HG02973 (cell line): ENCODE results near the gene HOGA1.
"Not testable (repeated sequence)": the region's sequence is repeated elsewhere in the genome, so short reads cannot be mapped to it uniquely, and the experiment has no call there.

Experiments
- ATAC-seq: cut with Tn5 transposase; IDR thresholded peaks from one replicate; pipeline ENCODE4 v1.9.1; 2021; ENCODE audit warnings: moderate library complexity; ENCODE audit not compliant: unreplicated experiment

Gene HOGA1

DNA sequence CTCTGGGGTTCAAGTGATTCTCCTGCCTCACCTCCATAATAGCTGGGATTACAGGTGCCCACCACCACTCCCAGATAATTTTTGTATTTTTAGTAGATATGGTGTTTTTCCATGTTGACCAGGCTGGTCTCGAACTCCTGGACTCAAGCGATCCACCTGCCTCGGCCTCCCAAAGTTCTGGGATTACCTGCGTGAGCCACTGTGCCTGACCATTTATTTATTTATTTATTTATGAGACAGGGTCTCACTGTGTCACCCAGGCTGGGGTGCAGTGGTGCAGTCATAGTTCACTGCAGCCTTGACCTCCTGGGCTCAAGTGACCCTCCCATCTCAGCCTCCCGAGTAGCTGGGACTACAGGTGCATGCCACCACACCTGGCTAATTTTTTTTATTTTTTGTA, 29.9 kb upstream of the HOGA1 start:
- not testable (repeated sequence) for ATAC-seq

DNA sequence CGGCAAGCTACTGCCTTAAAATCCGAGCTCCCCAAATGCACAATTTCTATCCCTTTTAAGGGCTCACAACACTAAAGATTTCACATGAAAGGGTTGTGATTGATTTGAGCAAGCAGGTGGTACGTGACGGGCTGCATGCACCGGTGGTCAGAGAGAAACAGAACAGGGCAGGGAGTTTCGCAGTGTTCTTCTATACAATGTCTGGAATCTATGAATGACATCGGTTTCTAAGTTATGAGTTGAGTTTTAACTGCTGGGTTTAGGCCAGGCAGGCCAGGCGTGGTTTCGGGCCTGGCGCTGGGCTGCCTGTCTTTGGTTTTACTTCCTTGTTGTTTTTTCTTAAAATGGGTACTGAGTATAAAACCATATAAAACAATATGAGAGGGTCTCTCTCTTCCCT, 28.6 kb upstream of the HOGA1 start:
- not testable (repeated sequence) for ATAC-seq

DNA sequence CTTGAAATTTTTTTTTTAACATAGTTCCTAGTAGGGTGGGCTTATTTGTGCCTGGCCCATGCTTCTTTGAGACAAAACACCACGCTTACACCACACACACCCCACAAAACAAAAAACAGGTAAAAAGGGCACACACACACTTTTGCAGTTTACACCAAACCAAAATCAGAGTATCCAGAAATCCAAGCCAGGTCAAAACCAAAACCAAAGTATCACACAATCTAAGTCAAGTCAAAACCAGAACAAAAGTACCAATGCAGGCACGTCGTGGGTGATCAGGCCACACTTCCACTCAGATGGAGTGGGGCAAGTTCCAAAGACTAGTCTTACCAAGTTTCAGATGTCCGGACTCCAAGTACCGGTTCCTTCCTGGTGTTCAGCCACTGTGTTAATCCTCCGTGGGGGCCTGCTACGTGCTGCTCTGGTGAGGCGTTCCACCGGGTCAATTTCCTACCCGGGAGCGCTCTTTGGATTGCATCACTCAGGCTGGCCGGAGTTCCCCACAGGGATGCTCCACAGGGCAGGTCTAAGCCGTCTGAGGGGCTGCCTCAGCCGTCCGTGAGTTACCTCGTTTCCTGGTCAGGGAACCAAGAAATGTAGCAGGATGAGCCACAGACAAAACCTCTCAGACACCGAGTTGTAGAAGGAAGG, 23.3 kb upstream of the HOGA1 start:
- ATAC-seq = not testable (repeated sequence)

DNA sequence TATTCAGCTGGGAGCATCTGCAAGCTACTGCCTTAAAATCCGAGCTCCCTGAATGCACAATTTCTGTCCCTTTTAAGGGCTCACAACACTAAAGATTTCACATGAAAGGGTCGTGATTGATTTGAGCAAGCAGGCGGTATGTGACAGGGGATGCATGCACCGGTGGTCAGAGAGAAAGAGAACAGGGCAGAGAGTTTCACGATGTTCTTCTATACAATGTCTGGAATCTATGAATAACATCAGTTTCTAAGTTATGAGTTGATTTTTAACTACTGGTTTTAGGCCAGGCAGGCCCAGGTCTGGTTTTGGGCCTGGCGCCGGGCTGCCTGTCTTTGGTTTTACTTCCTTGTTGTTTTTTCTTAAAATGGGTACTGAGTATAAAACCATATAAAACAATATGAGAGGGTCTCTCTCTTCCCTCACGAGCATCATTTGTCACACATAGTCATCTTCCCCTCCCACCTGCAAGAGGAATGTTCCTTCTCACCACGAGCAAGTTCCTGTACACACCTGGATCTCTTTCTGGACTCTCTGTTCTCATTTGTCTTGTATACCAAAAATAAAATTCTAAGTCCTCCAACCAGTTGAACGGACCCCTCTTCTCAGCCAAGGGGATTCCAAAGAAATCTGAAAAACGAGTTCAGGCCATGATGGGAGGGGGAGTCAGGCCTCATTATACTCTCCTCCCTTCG, 22.7 kb upstream of the HOGA1 start:
- not testable (repeated sequence) for ATAC-seq

DNA sequence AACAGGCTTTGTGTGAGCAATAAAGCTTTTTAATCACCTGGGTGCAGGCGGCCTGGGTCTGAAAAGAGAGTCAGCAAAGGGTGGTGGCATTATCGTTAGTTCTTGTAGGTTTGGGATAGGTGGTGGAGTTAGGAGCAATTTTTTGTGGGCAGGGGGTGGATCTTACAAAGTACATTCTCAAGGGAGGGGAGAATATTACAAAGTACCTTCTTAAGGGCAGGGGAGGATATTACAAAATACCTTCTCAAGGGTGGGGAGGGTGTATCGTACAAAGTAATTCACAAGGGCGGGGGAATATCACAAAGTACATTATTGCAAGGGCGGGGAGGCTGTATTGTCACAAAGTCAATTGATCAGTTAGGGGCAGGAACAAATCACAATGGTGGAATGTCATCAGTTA, 21.9 kb upstream of the HOGA1 start:
- ATAC-seq = not testable (repeated sequence)

DNA sequence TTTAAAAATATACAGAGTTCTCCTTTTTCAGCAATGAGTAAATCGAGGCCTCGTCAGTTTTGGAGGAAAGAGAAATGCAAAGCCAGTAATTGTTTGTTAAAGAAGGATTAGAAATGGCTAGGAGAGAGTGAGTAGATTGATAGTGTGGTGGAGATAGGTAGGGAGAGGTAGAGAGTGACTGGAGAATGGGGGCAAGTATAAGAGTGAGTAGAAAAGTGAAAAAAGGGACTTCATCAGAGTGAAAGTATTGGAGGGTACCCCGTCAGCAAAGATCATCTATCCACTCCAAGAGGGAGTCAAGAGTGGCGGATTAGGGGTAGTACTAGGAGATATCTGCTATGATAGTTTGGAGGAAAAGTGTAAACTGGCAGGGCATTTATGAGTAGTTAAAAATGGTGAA, 20.9 kb upstream of the HOGA1 start:
- no peak for ATAC-seq

DNA sequence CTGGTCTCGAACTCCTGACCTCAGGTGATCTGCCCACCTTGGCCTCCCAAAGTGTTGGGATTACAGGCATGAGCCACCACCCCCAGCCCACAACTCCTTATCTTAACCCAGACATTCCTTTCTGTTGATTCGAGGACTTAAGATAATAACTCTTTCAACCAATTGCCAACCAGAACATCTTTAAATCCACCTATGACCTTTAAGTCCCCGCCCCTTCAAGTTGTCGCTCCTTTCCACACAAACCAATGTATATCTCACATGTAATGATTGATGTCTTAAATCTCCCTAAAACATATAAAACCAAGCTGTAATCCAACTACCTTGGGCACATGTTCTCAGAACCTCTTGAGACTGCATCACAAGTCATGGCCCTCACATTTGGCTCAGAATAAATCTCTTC, 19.4 kb upstream of the HOGA1 start:
- ATAC-seq = no peak

DNA sequence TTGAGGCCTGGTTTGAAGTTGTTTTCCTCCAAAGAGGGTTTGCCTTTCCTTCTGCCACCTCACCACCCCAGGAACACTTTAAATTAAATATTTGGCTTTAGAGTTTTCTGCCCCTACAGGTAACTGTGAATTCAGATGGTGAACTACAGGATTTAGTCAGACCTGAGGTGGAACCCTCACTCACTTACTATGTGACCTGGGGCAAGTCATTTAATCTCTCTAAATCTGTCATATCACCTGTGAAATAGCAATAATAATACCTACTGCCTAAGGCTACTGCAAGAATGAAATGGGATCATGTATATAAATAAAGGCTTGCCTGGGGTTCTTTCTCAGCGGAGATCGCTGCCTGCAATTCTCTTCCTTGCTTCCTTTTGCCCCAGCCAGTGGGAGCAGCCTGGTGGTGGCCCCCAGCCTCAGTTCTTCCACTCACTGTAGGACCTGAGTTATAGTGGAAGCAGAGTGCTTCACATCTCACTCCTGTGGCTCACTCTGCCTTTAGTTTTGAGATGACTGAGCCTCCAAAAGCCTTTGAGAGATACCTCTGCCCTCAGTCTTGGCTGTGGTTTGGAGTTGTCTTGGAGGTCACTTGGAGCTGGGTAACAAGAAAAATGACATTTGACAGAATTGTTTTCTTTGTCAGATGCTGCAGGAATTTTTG, 17.7 kb upstream of the HOGA1 start:
- ATAC-seq = no peak

DNA sequence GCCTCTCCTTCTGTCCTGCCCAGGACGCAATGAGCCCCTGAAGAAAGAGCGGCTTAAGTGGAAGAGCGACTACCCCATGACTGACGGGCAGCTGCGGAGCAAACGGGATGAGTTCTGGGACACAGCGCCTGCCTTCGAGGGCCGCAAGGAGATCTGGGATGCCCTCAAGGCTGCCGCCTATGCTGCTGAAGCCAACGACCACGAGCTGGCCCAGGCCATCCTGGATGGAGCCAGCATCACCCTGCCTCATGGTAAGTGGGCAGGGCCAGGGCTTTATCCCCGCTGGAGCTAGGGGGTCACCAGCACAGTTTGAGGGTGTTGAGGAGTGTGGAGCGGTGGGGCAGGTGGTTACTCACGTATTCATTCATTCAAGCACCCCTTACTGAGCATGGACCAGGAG, 16.3 kb upstream of the HOGA1 start:
- ATAC-seq = no peak

DNA sequence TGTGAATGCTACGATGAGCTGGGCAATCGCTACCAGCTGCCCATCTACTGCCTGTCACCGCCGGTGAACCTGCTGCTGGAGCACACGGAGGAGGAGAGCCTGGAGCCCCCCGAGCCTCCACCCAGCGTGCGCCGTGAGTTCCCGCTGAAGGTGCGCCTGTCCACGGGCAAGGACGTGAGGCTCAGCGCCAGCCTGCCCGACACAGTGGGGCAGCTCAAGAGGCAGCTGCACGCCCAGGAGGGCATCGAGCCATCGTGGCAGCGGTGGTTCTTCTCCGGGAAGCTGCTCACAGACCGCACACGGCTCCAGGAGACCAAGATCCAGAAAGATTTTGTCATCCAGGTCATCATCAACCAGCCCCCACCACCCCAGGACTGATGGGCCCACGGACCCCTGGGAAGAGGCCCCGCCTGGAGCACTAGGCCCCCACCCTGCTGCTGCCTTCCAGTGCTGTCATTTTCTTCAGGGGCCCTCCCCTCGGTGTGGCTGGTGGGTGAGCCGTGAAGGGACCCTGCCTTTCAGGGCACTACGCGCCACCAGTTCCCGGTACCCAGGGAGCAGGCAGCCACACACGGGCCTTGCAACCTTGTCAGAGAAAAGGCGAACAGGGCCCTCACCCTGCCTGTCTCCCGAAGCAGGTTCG, 13.9 kb upstream of the HOGA1 start:
- no peak for ATAC-seq

DNA sequence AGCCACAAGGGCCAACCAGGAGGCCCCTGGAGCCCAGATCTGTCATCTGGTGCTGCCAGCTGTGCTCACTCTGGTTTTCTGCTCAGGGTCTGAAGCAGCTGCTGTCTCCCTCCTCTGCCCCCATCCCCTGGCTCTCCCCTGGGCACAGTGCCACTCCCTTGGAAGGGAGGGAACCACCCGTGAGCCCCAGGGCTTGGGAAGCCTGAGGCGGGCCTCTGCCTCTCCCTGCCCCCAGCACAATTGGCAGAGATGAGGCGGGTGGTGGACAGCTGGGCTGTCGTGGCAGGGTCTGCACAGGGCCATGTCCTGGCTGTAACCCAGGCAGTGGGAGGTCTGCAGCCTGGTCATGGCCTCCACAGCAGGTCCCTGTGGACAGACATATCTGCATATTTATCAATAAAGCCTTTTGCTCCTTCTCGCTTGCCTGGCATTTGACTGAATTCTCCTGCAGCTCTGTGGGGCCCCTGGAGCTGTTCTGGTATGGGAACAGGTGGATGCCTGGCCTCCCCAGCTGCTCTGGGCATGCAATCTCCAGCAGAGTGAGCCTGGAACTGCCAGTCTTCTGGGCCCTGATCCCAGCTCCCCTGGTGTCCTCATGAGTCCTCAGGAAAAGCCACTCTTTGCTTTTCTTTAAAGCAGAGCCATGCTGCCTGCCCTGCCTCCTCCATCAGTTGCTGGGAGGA, 13.3 kb upstream of the HOGA1 start:
- ATAC-seq = no peak

DNA sequence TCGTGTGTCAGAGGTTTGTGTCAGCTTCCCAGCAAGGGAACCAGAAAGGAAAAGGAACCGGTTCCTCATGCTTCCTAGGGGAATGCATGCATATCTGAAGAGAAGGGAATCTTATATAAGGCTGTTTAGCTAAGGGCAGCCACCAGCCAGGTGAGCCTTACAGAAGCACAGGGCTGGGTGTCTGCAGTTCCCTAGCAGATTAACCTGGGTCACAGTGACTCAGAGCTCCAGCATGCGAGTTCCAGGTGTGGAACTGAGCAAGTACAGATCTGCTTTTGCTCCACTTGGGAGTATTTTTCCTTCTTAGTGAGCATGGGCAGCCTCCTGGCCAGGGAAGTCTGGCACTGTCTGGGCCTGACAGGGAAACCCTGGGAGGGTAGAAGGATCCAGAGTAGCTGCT, 12.6 kb upstream of the HOGA1 start:
- ATAC-seq = no peak

DNA sequence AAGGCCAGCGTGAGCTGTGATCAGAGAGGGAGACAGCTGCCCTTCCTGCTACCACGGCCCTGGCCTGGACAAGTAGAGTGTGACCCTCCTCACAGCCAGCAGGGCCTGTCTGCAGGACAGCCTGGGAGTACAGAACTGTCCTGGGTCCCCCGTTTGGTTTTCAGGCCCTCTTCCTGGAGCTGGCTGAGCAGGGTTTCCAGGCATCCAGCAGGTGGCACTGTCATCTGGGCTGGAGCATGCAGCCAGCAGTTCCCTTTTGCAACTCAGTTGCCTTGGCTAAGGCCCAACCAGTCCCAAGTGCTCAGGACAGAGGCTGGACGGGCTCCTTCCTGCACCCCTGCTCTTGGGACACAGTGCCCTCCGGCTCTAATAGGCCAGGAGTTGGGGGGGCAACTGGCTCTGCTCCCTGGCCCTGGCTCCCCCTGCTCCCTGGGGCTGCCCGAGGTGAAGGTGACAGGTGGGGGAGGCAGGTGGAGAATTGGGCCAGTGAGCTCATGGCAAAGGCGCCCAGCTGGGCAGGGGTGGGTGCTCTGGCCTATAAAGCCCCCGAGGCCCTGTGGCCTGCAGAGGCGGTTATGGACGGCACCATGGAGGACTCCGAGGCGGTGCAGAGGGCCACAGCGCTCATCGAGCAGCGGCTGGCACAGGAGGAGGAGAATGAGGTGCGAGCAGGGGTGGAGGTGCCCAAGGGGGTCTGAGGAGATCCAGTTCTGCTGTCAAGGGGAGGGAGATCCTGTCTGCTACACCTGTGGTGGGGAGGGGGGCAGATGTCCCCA, 11.8 kb upstream of the HOGA1 start, which contains the start of gene ANKRD2:
ANKRD2 (plus strand) TSS at position 566 of the 776 bp plus-strand sequence; CDS start at position 576, 10 bp downstream.
- ATAC-seq = no peak

DNA sequence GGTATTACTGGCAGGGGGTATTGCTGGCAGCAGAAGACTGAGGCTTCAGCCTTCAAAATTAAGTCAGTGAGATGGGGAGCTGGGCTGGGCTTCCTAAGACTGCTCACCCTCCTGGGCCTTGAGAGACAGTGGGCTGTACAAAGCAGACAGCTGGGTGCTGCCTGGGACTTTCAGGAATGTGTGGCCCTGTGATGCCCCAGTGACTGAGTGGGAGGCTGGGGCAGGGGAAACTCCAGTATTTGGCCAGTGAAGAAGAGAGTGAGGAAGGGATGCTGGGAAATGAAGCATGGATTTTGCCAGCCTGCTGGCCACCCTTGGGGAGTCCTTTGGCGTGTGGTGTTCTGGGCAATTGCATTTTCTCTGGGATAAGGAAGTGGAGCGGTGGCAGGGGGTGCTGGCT, 11.2 kb upstream of the HOGA1 start:
- no peak for ATAC-seq

DNA sequence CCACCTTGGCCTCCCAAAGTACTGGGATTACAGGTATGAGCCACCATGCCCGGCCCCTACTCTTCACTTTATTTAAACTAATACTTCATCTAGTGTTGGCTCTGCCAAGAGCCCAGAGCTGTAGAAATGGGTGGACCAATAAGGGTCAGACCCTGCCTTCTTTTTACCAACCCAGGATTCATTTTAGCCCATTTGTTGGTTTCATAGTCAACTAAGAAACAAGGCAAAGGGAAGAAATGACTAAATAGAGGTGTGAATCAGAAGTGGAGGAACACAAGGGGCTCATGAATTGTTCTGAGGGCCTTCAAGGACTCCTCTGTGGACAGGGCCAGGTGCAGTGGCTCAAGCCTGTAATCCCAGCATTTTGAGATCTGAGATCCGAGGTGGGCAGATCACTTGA, 10.5 kb upstream of the HOGA1 start:
- ATAC-seq = no peak

DNA sequence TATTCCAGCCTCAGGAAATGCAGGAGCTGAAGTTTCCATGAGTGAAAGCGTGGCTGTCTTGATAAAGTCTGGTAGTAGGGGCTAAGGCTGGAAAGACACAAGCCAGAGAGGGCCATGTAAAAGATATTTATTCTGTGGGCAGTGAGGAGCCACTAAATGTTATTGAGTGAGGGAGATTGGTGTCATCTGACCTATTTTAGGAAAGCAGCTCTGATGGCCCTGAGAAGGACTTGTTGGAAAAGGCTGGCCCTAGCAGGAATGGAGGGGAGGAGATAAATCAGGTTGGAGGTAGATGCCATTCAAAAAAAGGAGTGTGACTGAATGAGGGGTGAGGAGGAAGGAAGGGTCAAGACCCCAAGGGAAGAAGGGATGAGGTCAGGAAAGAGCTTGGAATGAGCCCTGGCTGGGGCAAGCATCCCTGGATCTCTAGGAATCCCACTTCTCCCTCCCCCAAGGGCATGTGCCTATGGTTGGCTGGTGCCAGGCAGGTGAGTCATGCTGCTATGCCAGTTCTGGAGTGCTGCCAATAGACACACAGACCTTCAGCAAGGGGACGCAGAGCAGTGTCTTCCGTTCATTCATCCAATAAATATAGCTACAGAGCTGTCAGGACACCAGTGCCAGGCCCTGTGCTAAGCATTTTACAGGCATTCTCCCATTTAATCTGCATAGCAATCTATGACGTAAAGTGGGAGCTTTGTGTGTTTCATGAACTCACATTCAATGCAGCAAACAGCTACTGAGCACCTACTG, 9.6 kb upstream of the HOGA1 start:
- ATAC-seq = no peak

DNA sequence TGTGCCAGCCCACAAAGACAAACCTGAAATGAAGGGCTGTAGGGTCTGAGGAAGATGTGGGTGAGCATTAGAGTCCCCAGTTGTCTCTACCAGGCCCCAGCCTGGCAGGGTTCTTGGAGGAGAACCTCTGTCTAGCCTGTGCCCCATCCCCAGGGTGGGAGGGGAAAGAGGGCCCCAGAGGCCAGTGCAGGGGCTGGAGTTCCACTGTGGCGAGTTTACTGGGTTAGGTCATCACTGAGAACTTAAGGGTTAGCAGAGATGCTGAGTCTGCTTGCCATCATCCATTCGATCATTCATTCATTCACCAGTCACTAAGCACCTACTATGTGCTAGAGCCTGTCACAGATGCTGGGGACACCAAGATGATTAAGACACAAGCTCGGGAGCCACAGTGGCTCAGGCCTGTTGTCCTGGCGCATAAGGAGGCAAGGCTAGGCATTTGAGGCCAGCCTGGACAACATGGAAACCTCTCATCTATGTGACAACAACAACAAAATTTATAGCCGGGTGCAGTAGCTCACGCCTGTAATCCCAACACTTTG, 9.0 kb upstream of the HOGA1 start:
- ATAC-seq = no peak

DNA sequence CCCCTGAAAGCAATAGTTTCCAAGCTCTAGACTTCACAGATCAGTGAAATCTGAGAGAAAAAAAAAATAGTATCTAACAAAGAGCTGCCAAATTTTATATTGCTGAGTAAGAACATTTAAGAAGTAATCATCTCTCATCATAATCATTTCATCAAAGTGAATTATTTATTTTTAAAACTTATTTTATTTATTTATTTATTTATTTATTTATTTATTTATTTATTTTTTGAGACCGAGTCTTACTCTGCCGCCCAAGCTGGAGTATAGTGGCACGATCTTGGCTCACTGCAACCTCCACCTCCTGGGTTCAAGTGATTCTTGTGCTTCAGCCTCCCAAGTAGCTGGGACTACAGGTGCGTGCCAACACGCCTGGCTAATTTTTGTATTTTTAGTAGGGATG, 7.7 kb upstream of the HOGA1 start:
- ATAC-seq = not testable (repeated sequence)

DNA sequence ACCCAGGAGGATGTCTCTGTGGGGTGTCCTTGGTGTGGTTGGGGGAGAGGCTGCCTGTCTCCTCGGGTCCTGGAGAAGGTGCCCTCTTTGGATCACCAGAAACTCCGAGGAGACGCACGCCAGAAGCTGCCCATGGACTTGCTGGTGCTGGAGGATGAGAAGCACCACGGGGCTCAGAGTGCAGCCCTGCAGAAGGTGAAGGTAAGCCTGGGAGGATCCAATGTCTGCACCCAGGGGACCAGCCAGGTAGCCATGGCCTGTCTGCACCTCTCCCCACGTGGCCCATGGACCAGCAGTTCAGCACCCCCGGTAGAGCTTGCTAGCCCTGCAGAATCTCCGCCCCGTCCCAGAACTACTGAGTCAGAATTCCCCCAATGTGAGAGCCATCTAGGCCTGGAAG, 6.5 kb upstream of the HOGA1 start:
- ATAC-seq = no peak
